Effector memory CD8-positive, alpha-beta T cell (primary cell): ENCODE results near the gene S100A9.
"Not testable (repeated sequence)": the region's sequence is repeated elsewhere in the genome, so short reads cannot be mapped to it uniquely, and the experiment has no call there.

Experiments used
- ATAC-seq: fragments of 150-1000 bp; cut with Tn5 transposase; replicated peaks from 2 replicates; pipeline ENCODE4 v1.10.0; 2021; ENCODE audit warnings: mild to moderate bottlenecking, moderate library complexity
- DNase-seq, 3 experiments: peaks; one replicate each; pipeline ENCODE4 v3.0.0; 2021
- H3K27ac Mint-ChIP-seq, 2 donors: one replicate each; pipeline ENCODE4 v1.8.0; 2022; ENCODE audit warnings: mild to moderate bottlenecking in 2 of 2, mixed read lengths in 2 of 2, moderate library complexity in 2 of 2
- H3K27me3 Mint-ChIP-seq, 2 donors: one replicate each; pipeline ENCODE4 v1.8.0; 2022; ENCODE audit warnings: mixed read lengths in 2 of 2
- H3K36me3 Mint-ChIP-seq: one replicate; pipeline ENCODE4 v1.8.0; 2022; ENCODE audit warnings: mild to moderate bottlenecking, moderate library complexity, mixed read lengths; ENCODE audit not compliant: insufficient read depth
- H3K4me1 Mint-ChIP-seq, 2 donors: one replicate each; pipeline ENCODE4 v1.8.0; 2022; ENCODE audit warnings: low read depth in 2 of 2, mixed read lengths in 2 of 2
- H3K4me3 Mint-ChIP-seq, 2 donors: one replicate each; pipeline ENCODE4 v1.8.0; 2022; ENCODE audit warnings: mild to moderate bottlenecking in 2 of 2, mixed read lengths in 2 of 2, moderate library complexity in 2 of 2
- H3K9me3 Mint-ChIP-seq, 2 donors: one replicate each; pipeline ENCODE4 v1.8.0; 2022; ENCODE audit warnings: mixed read lengths in 2 of 2

S100A9 gene

GRCh38 chr1:153337980-153338853 is 19.4 kb upstream of the S100A9 start:
- DNase-seq (no peak), ATAC-seq (no peak)
- H3K27ac Mint-ChIP-seq, result no peak overlapping the region
- no peaks in the 10 kb centered on the region for H3K36me3 Mint-ChIP-seq
- no peak overlapping the region for H3K4me3 Mint-ChIP-seq
- H3K27me3 Mint-ChIP-seq, result peaks cover 41 to 49% of the 10 kb centered on the region in 2 donors
- H3K4me1 Mint-ChIP-seq, result peaks cover 0 to 5% of the 10 kb centered on the region in 2 donors
- no peaks in the 10 kb centered on the region for H3K9me3 Mint-ChIP-seq

- Mint-ChIP-seq H3K27me3 (peaks cover 54 to 55% of the 10 kb centered on the region in 2 donors), H3K36me3 (no peaks in the 10 kb centered on the region), H3K27ac (no peak overlapping the region), H3K4me3 (no peak overlapping the region), H3K9me3 (no peaks in the 10 kb centered on the region), H3K4me1 (peaks cover 0 to 11% of the 10 kb centered on the region in 2 donors)
- DNase-seq (no peak), ATAC-seq (peak; percentile 22)
Measured at GRCh38 chr1:153339802-153340201, 17.9 kb upstream of the S100A9 start.

- peaks cover under 1 to 14% of the 10 kb centered on the region in 2 donors for H3K4me1 Mint-ChIP-seq
- H3K27me3 Mint-ChIP-seq, result peaks cover 57 to 59% of the 10 kb centered on the region in 2 donors
- DNase-seq (no peak), ATAC-seq (no peak)
- no peak overlapping the region for H3K4me3 Mint-ChIP-seq
- H3K36me3 Mint-ChIP-seq, result no peaks in the 10 kb centered on the region
- H3K27ac Mint-ChIP-seq, result no peak overlapping the region
- no peaks in the 10 kb centered on the region for H3K9me3 Mint-ChIP-seq
Measured at GRCh38 chr1:153340356-153340755, 17.3 kb upstream of the S100A9 start.

- peaks cover 8 to 25% of the 10 kb centered on the region in 2 donors for H3K4me1 Mint-ChIP-seq
- no peaks in the 10 kb centered on the region for H3K9me3 Mint-ChIP-seq
- no peaks in the 10 kb centered on the region for H3K36me3 Mint-ChIP-seq
- peaks cover 62 to 71% of the 10 kb centered on the region in 2 donors for H3K27me3 Mint-ChIP-seq
- no peak for ATAC-seq
- no peak overlapping the region for H3K27ac Mint-ChIP-seq
- DNase-seq, result no peak
- no peak overlapping the region for H3K4me3 Mint-ChIP-seq
Measured at GRCh38 chr1:153341431-153341934, 16.2 kb upstream of the S100A9 start.

GRCh38 chr1:153342178-153342577 is 15.5 kb upstream of the S100A9 start:
- DNase-seq (no peak), ATAC-seq (no peak)
- Mint-ChIP-seq H3K4me1 (peaks cover 8 to 28% of the 10 kb centered on the region in 2 donors), H3K27me3 (peaks cover 66 to 78% of the 10 kb centered on the region in 2 donors), H3K9me3 (no peaks in the 10 kb centered on the region), H3K36me3 (no peaks in the 10 kb centered on the region), H3K27ac (no peak overlapping the region), H3K4me3 (no peak overlapping the region)

- Mint-ChIP-seq H3K27me3 (peaks cover 58 to 81% of the 10 kb centered on the region in 2 donors), H3K4me1 (peaks cover 8 to 28% of the 10 kb centered on the region in 2 donors), H3K4me3 (no peak overlapping the region), H3K9me3 (no peaks in the 10 kb centered on the region), H3K27ac (no peak overlapping the region), H3K36me3 (peaks cover 2% of the 10 kb centered on the region)
- DNase-seq (no peak), ATAC-seq (no peak)
Measured at GRCh38 chr1:153343040-153343681, 14.5 kb upstream of the S100A9 start.

- H3K4me1 Mint-ChIP-seq, result peaks cover 8 to 28% of the 10 kb centered on the region in 2 donors
Measured at GRCh38 chr1:153343811-153344717, 13.6 kb upstream of the S100A9 start.

GRCh38 chr1:153344718-153345025 is 13.0 kb upstream of the S100A9 start:
- H3K36me3 Mint-ChIP-seq, result peaks cover 2% of the 10 kb centered on the region
- ATAC-seq, result no peak
- peaks cover 60 to 86% of the 10 kb centered on the region in 2 donors for H3K27me3 Mint-ChIP-seq
- no peaks in the 10 kb centered on the region for H3K9me3 Mint-ChIP-seq
- peaks cover 8 to 28% of the 10 kb centered on the region in 2 donors for H3K4me1 Mint-ChIP-seq
- DNase-seq, result no peak
- no peak overlapping the region for H3K27ac Mint-ChIP-seq
- H3K4me3 Mint-ChIP-seq, result no peak overlapping the region

More at GRCh38 chr1:153343811-153344717, 13.6 kb upstream of the S100A9 start:
- Mint-ChIP-seq H3K4me3 (no peak overlapping the region), H3K27me3 (peaks cover 55 to 81% of the 10 kb centered on the region in 2 donors), H3K27ac (no peak overlapping the region), H3K36me3 (peaks cover 2% of the 10 kb centered on the region), H3K9me3 (no peaks in the 10 kb centered on the region)
- no peak for DNase-seq
- ATAC-seq, result no peak

- Mint-ChIP-seq H3K27ac (peak overlapping the region in 1 of 2 donors; percentile 36), H3K27me3 (peaks cover 67 to 94% of the 10 kb centered on the region in 2 donors), H3K9me3 (no peaks in the 10 kb centered on the region), H3K4me1 (peaks cover 8 to 25% of the 10 kb centered on the region in 2 donors), H3K36me3 (peaks cover 2% of the 10 kb centered on the region), H3K4me3 (peak overlapping the region; percentile 11 to 70)
- peak; percentile 54 for ATAC-seq
- DNase-seq, result no peak
Measured at GRCh38 chr1:153345187-153346076, 12.2 kb upstream of the S100A9 start.

GRCh38 chr1:153346077-153346723 is 11.5 kb upstream of the S100A9 start:
- peak overlapping the region in 1 of 2 donors; percentile 36 for H3K27ac Mint-ChIP-seq

GRCh38 chr1:153347049-153347448 is 10.6 kb upstream of the S100A9 start:
- H3K27ac Mint-ChIP-seq, DNase-seq, H3K9me3 Mint-ChIP-seq, H3K36me3 Mint-ChIP-seq, H3K4me3 Mint-ChIP-seq, ATAC-seq: not testable (repeated sequence)
- H3K4me1 Mint-ChIP-seq, result peaks cover 8 to 23% of the 10 kb centered on the region in 2 donors
- peaks cover 58 to 84% of the 10 kb centered on the region in 2 donors for H3K27me3 Mint-ChIP-seq

More at GRCh38 chr1:153346077-153346723, 11.5 kb upstream of the S100A9 start:
- H3K4me3 Mint-ChIP-seq, result peak overlapping the region; percentile 11 to 70
- DNase-seq (no peak), ATAC-seq (peak; percentile 24)
- peaks cover 8 to 23% of the 10 kb centered on the region in 2 donors for H3K4me1 Mint-ChIP-seq
- H3K27me3 Mint-ChIP-seq, result peaks cover 62 to 90% of the 10 kb centered on the region in 2 donors
- H3K9me3 Mint-ChIP-seq, result no peaks in the 10 kb centered on the region
- peaks cover 2% of the 10 kb centered on the region for H3K36me3 Mint-ChIP-seq

- no peaks in the 10 kb centered on the region for H3K9me3 Mint-ChIP-seq
- H3K36me3 Mint-ChIP-seq, result peaks cover 2% of the 10 kb centered on the region
- DNase-seq (no peak), ATAC-seq (no peak)
- peaks cover 8 to 23% of the 10 kb centered on the region in 2 donors for H3K4me1 Mint-ChIP-seq
- H3K27ac Mint-ChIP-seq, result no peak overlapping the region
- no peak overlapping the region for H3K4me3 Mint-ChIP-seq
- H3K27me3 Mint-ChIP-seq, result peaks cover 53 to 76% of the 10 kb centered on the region in 2 donors
Measured at GRCh38 chr1:153347856-153348255, 9.8 kb upstream of the S100A9 start.
